ENCODE data around the gene SDF2L1.
"Not testable (repeated sequence)": the region's sequence is repeated elsewhere in the genome, so short reads cannot be mapped to it uniquely, and the experiment has no call there.

SDF2L1 gene

GRCh38 chr22:21637450-21637849, 4.7 kb upstream of the SDF2L1 start:
- not testable (repeated sequence) for DNase-seq

DNA sequence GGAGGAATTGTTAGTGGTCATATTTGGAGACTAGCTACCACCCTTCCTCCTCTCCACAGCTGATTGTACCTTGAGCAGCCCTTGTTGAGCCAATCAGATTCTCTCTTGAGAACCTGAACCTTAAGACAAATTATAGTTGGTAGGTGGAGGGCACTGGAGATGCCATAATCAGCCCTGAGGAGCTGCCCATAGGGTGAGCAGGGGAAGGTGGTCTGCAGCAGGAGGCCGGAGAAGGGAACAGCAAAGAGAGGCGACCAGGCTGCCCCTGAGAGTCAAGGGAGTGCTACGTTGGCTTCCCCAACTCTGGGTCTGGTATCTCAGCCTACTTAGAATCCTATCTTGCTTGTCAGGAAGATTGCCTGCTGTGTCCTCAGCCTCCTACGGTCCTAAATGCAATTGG, 2.7 kb upstream of the SDF2L1 start:
- DNase-seq = no peak

- no peak for DNase-seq
These were observed 1.3 kb upstream of the SDF2L1 start for GRCh38 chr22:21640810-21641209.

DNA sequence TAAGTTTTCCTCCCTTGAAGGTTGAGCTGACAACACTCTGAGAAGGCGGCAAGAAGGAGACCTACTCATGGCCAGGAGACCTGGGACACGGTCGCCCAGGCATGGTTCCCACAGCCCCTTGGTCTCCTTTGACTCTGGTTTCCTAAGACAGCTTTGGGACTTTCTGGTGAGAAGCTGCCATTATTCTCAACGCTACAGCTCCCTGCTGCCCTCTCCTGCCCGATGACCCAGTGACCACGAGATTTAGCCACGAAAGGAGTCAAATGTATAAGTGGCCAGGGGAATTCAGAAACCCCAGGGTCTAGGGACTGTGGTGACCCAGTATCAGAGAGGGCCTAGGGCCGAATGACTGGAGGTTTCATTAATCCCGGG, 699 bp upstream of the SDF2L1 start:
- no peak for DNase-seq

DNA sequence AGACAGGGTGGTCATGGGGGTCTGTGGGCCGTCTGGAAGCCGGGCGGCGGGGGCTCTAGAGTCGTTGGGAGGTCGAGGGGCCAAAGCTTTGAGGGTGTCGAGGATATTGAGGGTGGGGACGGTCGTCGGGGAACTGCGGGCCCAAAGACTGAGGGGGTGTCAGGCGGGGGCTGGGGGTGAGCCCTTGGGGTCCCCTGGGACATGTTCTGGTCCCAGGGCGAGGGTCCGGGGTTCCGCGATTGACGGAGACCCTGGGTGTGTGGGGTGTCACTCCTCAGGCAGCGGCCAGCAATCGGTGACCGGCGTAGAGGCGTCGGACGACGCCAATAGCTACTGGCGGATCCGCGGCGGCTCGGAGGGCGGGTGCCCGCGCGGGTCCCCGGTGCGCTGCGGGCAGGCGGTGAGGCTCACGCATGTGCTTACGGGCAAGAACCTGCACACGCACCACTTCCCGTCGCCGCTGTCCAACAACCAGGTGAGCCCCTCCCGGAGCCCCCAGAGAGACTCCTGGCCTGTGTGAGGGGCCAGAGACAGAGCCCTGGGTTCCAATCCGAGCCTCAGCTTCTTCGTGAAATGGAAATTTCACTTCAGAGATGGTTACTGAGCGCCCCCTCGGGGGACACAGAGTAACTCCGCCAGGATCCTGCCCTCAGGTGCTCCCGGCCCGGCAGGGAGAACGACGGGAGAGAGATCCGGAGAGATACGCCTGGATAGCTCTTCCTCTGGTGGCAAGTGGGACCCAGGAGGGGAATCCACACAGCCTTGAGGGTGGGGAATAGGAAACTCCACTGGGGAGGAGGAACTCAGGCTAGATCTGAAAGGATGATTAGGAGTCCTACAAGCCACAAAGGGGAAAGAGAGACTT, 714 bp downstream of the SDF2L1 start:
- peak; percentile 51 to 56 for DNase-seq

GRCh38 chr22:21643533-21644357, 1.6 kb downstream of the SDF2L1 start:
- no peak for DNase-seq

DNA sequence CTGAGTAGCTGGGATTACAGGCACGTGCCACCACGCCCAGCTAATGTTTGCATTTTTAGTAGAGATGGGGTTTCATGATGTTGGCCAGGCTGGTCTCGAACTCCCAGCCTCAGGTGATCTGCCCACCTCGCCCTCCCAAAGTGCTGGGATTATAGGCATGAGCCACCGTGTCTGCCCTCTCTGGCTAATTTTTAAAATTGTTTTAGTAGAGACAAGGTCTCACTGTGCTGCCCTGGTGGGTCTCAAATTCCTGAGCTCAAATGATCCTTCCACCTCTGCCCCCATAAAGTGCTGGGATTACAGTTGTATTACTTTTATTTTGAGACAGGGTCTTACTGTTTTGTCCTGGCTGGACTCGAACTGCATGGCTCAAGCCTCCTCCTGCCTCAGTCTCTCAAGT, 3.4 kb downstream of the SDF2L1 start:
- not testable (repeated sequence) for DNase-seq

- peak; percentile 76 to 80 for DNase-seq
These were observed 4.8 kb downstream of the SDF2L1 start for GRCh38 chr22:21646608-21647590.

- DNase-seq = no peak
These were observed 8.2 kb downstream of the SDF2L1 start for GRCh38 chr22:21650280-21650679.

GRCh38 chr22:21650823-21651520, 8.9 kb downstream of the SDF2L1 start:
- no peak for DNase-seq

GRCh38 chr22:21651521-21652009, 9.5 kb downstream of the SDF2L1 start:
- no peak for DNase-seq

DNA sequence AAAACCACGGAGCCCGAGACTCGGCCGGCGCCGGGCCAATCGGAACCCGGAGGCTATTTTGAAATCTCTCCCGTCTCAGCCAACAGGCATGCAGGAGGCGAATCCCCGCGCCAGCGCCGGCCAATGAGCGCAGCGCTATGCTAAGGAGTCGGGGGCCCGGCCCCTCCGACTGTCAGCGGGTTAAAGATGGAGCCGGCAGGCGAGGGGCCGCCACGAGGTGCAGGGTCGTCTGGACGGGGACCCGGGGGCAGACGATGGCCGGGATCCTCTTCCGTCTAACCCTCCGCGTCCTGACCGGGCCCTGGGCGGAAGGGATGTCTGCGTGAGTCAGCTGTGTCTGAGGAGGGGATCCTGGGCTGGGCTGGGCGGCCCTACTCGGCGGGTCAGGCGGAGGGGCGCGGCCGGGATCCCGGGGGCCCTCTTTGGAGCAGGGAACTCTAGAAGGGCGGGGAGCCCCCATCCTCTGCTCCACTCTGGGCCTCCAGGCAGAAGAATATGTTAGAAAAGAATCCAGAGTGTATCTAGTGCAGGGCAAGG, 10.0 kb downstream of the SDF2L1 start:
- peak; percentile 64 to 70 for DNase-seq

GRCh38 chr22:21652547-21653545, 10.7 kb downstream of the SDF2L1 start:
- DNase-seq = no peak

- no peak for DNase-seq
These were observed 14.9 kb downstream of the SDF2L1 start for GRCh38 chr22:21657020-21657359.

DNA sequence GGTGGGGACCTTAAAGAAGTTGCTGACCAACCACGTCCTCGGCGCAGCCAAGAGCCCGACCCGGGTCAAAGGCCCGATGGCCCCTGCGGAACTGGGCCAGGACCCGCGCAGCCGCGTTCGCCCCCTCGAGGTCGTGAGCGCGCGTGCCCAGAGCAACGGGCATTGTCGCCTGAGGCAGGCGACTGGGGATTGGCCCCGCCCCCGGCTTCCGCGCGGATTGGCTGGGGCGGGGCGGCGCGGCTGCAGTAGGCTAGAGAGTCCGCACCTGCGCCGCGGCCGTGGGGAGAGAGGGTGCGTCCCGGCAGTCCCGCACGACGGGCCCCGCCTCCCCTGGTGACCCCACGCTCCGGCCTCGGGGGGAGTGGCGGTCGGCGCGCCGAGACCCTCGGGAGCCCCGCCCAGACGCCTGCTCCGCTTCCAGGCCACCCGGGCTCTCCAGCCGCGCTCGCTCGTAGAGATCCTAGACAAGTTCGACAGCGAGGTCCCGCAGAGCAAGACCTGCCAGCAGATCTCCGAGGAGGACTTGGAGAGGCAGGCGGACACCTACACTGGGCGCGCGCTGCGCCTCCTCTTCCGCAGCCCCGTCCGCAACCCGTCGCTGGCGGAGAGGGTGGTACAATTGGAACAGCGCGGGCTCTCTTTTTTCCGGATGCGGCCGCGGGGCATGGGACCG, 15.4 kb downstream of the SDF2L1 start:
- DNase-seq = peak; percentile 58 to 60

- no peak for DNase-seq
These were observed 17.9 kb downstream of the SDF2L1 start for GRCh38 chr22:21659864-21660525.

- no peak for DNase-seq
These were observed 18.8 kb downstream of the SDF2L1 start for GRCh38 chr22:21660904-21661303.

GRCh38 chr22:21661991-21662390, 19.9 kb downstream of the SDF2L1 start:
- DNase-seq = no peak

DNA sequence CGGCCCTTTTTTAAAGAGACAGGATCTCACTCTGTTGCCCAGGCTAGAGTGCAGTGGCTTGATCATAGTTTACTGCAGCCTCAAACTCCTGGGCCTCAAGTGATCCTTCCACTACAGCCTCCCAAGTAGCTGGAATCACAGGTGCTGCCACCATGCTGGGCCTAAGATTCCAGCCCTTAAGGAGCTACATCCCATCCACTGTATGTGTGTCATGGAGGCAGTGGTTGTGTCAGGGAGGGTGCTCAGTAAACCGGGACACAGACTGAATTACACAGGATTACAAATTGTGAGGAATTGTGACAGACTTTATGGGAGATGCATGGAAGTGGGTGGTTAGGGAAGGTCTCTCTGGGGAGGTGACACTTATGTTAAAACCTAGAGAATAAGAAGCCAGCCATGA, 21.6 kb downstream of the SDF2L1 start:
- DNase-seq = no peak

Data from activated CD4-positive, alpha-beta T cell treated with anti-CD3 and anti-CD28 coated beads, Interleukin-2, amount 50 U/mL, for 4 hours (primary cell).